ENCODE measurements around the gene RABL2A.
"Not testable (repeated sequence)": the region's sequence is repeated elsewhere in the genome, so short reads cannot be mapped to it uniquely, and the experiment has no call there.

Gene RABL2A

GRCh38 chr2:113626616-113627330 is at the start of gene RABL2A:
RABL2A (plus strand) TSS chr2:113627266; CDS start chr2:113628607, 1,341 bp downstream.
- not testable (repeated sequence) for DNase-seq

- DNase-seq = not testable (repeated sequence)
Measured at GRCh38 chr2:113578508-113578907, 48.6 kb upstream of the RABL2A start.

- not testable (repeated sequence) for DNase-seq
Measured at GRCh38 chr2:113582473-113582872, 44.6 kb upstream of the RABL2A start.

GRCh38 chr2:113583521-113584225 is 43.4 kb upstream of the RABL2A start:
- DNase-seq = not testable (repeated sequence)

GRCh38 chr2:113584311-113585092 is 42.6 kb upstream of the RABL2A start:
- DNase-seq = not testable (repeated sequence)

GRCh38 chr2:113587201-113587600 is 39.9 kb upstream of the RABL2A start:
- DNase-seq = not testable (repeated sequence)

- not testable (repeated sequence) for DNase-seq
Measured at GRCh38 chr2:113589591-113589990, 37.5 kb upstream of the RABL2A start.

- not testable (repeated sequence) for DNase-seq
Measured at GRCh38 chr2:113591926-113592325, 35.1 kb upstream of the RABL2A start.

GRCh38 chr2:113593280-113593679 is 33.8 kb upstream of the RABL2A start:
- not testable (repeated sequence) for DNase-seq

GRCh38 chr2:113595725-113596124 is 31.3 kb upstream of the RABL2A start:
- DNase-seq = not testable (repeated sequence)

- not testable (repeated sequence) for DNase-seq
Measured at GRCh38 chr2:113597164-113597563, 29.9 kb upstream of the RABL2A start.

GRCh38 chr2:113597572-113597971 is 29.5 kb upstream of the RABL2A start:
- not testable (repeated sequence) for DNase-seq

GRCh38 chr2:113598180-113598579 is 28.9 kb upstream of the RABL2A start:
- not testable (repeated sequence) for DNase-seq

- DNase-seq = not testable (repeated sequence)
Measured at GRCh38 chr2:113598738-113599137, 28.3 kb upstream of the RABL2A start.

GRCh38 chr2:113599208-113599607 is 27.9 kb upstream of the RABL2A start:
- not testable (repeated sequence) for DNase-seq

GRCh38 chr2:113602040-113602769 is 24.9 kb upstream of the RABL2A start:
- not testable (repeated sequence) for DNase-seq

- DNase-seq = no peak
Measured at GRCh38 chr2:113602869-113603466, 24.1 kb upstream of the RABL2A start.

- DNase-seq = not testable (repeated sequence)
Measured at GRCh38 chr2:113603467-113604084, 23.5 kb upstream of the RABL2A start.

- DNase-seq = not testable (repeated sequence)
Measured at GRCh38 chr2:113604085-113604477, 23.0 kb upstream of the RABL2A start.

- not testable (repeated sequence) for DNase-seq
Measured at GRCh38 chr2:113604661-113605060, 22.4 kb upstream of the RABL2A start.

GRCh38 chr2:113606036-113606435 is 21.0 kb upstream of the RABL2A start:
- DNase-seq = not testable (repeated sequence)

GRCh38 chr2:113609822-113610221 is 17.2 kb upstream of the RABL2A start:
- DNase-seq = not testable (repeated sequence)
